Peyer's patch (tissue), 4 donors: ENCODE measurements around the gene SLC16A7. TPM values are rescaled to one million over a fixed set of nuclear protein-coding genes. Genes with fewer than 3 reads are reported as not detected.

Experiments
- DNase-seq, 3 donors: peaks; one replicate each; pipeline ENCODE4 v3.0.0-alpha.2; 2017 to 2019
- H3K27ac ChIP-seq, 4 donors: fragments of 200-600 bp; sonication (generic); one replicate each; pipeline ENCODE4 v1.5.1; 2016 to 2019
- H3K27me3 ChIP-seq, 2 donors: fragments of 200-600 bp; sonication (generic); one replicate each; pipeline ENCODE4 v1.5.1; 2019
- H3K36me3 ChIP-seq, 3 donors: fragments of 200-600 bp; sonication (generic); one replicate each; pipeline ENCODE4 v1.5.1; 2016 to 2019
- H3K4me1 ChIP-seq, 4 donors: fragments of 200-600 bp; sonication (generic); one replicate each; pipeline ENCODE4 v1.5.1; 2016 to 2019
- H3K4me3 ChIP-seq, 4 donors: fragments of 200-600 bp; sonication (generic); 1 replicate in 3 of 4; 2 replicates in 1 of 4; pipeline ENCODE4 v1.5.1; 2016 to 2019; ENCODE audit warnings: mild to moderate bottlenecking in 1 of 4
- H3K9me3 ChIP-seq, 4 donors: fragments of 200-600 bp; sonication (generic); one replicate each; pipeline ENCODE4 v1.5.1; 2016 to 2019; ENCODE audit warnings: mild to moderate bottlenecking in 1 of 4
- POLR2A ChIP-seq, 2 donors: fragments of 450-650 bp; IDR thresholded peaks; one replicate each; pipeline ENCODE4 v1.5.1; 2017; ENCODE audit warnings: antibody characterized with exemption in 2 of 2, mild to moderate bottlenecking in 2 of 2, moderate library complexity in 2 of 2
- total RNA-seq, 4 donors: library from RNA; depleted of rRNA; stranded (reverse); fragments of >200 nt; gene quantifications; one replicate each; pipeline ENCODE4 v1.1.0, GENCODE V29; 2016
- TF ChIP-seq, protein P1 (sequence below), 6 experiments: fragments of 450-650 bp in 4 of 6; fragments of 200-600 bp in 2 of 6; sonication (generic) in 1 of 6; IDR thresholded peaks; one replicate each; pipeline ENCODE4 v1.5.1; 2017 to 2019; ENCODE audit warnings: antibody characterized with exemption in 6 of 6, mild to moderate bottlenecking in 3 of 6, moderate library complexity in 1 of 6

The SLC16A7 gene
- total RNA-seq, 4 donors from 2014 or later = 5.0 to 19.4 (median 12.1) TPM

DNA sequence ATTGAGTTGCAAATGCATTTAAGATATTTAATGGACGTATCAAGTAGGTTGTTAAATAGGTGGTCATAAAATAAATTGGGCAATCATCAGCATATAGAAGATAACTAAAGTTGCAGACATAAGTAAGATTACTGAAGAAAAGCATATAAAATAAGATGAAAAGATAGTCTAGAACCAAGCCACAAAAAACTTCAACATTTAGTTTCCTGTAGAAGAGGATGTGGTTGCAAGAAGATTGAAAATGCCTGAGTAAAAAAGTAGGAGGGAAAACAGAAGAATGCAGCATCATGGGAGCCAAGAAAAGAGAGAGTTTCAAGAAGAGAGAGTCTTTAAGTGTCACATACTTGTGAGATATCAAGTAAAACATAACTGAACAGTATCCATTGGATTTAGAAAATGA lies 17.6 kb upstream of the SLC16A7 start:
- TF ChIP-seq, protein P1, sequence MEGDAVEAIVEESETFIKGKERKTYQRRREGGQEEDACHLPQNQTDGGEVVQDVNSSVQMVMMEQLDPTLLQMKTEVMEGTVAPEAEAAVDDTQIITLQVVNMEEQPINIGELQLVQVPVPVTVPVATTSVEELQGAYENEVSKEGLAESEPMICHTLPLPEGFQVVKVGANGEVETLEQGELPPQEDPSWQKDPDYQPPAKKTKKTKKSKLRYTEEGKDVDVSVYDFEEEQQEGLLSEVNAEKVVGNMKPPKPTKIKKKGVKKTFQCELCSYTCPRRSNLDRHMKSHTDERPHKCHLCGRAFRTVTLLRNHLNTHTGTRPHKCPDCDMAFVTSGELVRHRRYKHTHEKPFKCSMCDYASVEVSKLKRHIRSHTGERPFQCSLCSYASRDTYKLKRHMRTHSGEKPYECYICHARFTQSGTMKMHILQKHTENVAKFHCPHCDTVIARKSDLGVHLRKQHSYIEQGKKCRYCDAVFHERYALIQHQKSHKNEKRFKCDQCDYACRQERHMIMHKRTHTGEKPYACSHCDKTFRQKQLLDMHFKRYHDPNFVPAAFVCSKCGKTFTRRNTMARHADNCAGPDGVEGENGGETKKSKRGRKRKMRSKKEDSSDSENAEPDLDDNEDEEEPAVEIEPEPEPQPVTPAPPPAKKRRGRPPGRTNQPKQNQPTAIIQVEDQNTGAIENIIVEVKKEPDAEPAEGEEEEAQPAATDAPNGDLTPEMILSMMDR (IDR thresholded peaks at IDR 0.05) = no peak
- no peak for TF ChIP-seq POLR2A (IDR thresholded peaks at IDR 0.05)
- Histone ChIP-seq H3K27ac (no peak overlapping the region), H3K27me3 (no peaks in the 10 kb centered on the region), H3K36me3 (no peaks in the 10 kb centered on the region), H3K4me3 (no peak overlapping the region), H3K9me3 (no peaks in the 10 kb centered on the region), H3K4me1 (no peaks in the 10 kb centered on the region)
- DNase-seq = no peak

DNA sequence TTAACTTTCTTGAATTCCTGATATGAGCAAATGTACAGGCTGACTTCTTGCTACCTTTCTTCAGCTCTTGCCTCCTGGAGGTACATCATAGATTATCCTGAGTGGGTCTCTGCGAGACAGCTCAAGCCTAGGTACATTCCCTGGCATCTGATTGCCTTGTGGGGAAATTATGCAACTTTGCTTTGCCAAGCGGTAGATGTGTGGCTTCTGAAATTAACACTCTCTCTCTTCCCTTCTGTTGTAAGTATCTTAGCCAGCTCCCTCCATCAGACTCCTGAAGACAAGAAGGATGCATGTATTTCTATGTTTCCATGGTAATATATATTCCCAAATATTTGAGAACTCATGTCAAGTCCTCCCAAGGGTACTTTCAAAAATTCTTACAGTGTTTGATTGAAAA lies 16.2 kb upstream of the SLC16A7 start:
- H3K27me3 ChIP-seq = no peaks in the 10 kb centered on the region
- H3K36me3 ChIP-seq = no peaks in the 10 kb centered on the region
- H3K27ac ChIP-seq = no peak overlapping the region
- H3K4me3 ChIP-seq = no peak overlapping the region
- H3K4me1 ChIP-seq = no peaks in the 10 kb centered on the region
- TF ChIP-seq, protein P1 (IDR thresholded peaks at IDR 0.05) = no peak
- TF ChIP-seq POLR2A (IDR thresholded peaks at IDR 0.05) = no peak
- DNase-seq = no peak
- H3K9me3 ChIP-seq = no peaks in the 10 kb centered on the region

DNA sequence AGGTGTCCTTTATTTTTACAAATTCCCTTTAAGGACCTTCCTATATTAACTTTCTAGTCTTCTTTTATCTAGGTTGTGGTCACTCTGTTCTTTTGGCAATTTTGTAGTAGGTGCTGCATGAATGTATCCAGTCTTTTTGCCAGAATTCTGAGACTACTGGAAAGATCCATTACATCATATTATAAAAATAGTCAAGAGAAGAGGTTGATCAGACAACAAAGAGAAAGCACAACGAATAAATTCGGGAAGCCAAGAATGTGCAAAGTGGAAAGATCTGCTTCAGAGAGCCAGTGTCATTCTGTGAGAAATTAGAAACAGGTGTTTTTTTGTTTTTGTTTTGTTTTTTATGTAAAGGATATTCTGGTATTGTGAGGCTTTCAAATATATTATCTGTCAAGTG lies 15.8 kb upstream of the SLC16A7 start:
- Histone ChIP-seq H3K27me3 (no peaks in the 10 kb centered on the region), H3K4me3 (no peak overlapping the region), H3K9me3 (no peaks in the 10 kb centered on the region), H3K27ac (no peak overlapping the region), H3K36me3 (no peaks in the 10 kb centered on the region), H3K4me1 (no peaks in the 10 kb centered on the region)
- TF ChIP-seq POLR2A (IDR thresholded peaks at IDR 0.05) = no peak
- TF ChIP-seq, protein P1 (IDR thresholded peaks at IDR 0.05) = no peak
- DNase-seq = no peak

GRCh38 chr12:59583003-59583712 lies 12.7 kb upstream of the SLC16A7 start:
- H3K36me3 ChIP-seq = no peaks in the 10 kb centered on the region
- no peak for TF ChIP-seq POLR2A (IDR thresholded peaks at IDR 0.05)
- TF ChIP-seq, protein P1 (IDR thresholded peaks at IDR 0.05) = no peak
- H3K9me3 ChIP-seq = no peaks in the 10 kb centered on the region
- no peaks in the 10 kb centered on the region for H3K4me1 ChIP-seq
- H3K27ac ChIP-seq = no peak overlapping the region
- DNase-seq = no peak
- no peak overlapping the region for H3K4me3 ChIP-seq
- H3K27me3 ChIP-seq = no peaks in the 10 kb centered on the region

DNA sequence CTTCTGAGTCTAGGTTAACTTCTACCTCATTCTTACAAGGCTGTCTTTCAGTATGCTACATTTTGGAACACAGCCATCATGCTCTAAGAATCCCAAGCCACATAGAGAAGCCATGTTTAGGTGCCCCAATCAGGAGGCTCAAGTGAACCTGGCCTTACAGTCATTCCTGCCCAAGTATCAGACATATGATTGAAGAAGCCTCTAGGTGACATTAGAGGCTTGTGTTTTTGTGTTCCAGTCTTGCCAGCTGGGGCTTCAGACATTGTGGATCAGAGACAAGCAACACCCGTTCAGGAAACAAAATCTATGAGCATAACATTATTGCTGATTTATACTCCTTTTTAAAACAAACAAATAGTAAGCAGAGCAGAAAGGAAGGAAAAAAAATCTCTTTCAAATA lies 8.1 kb upstream of the SLC16A7 start:
- no peaks in the 10 kb centered on the region for H3K4me1 ChIP-seq
- H3K27ac ChIP-seq = no peak overlapping the region
- TF ChIP-seq, protein P1 (IDR thresholded peaks at IDR 0.05) = no peak
- no peak for TF ChIP-seq POLR2A (IDR thresholded peaks at IDR 0.05)
- H3K4me3 ChIP-seq = no peak overlapping the region
- H3K9me3 ChIP-seq = no peaks in the 10 kb centered on the region
- no peaks in the 10 kb centered on the region for H3K36me3 ChIP-seq
- no peak for DNase-seq
- H3K27me3 ChIP-seq = no peaks in the 10 kb centered on the region
